ENCODE measurements around the gene MAGEC3. TPM values are rescaled to one million over a fixed set of nuclear protein-coding genes. Genes with fewer than 3 reads are reported as not detected.

Gene MAGEC3
- total and polyA plus RNA-seq, 10 of the 15 experiments (the other 5 are each of a cell fraction or from before 2014, with no cell fraction given) = not detected

DNA sequence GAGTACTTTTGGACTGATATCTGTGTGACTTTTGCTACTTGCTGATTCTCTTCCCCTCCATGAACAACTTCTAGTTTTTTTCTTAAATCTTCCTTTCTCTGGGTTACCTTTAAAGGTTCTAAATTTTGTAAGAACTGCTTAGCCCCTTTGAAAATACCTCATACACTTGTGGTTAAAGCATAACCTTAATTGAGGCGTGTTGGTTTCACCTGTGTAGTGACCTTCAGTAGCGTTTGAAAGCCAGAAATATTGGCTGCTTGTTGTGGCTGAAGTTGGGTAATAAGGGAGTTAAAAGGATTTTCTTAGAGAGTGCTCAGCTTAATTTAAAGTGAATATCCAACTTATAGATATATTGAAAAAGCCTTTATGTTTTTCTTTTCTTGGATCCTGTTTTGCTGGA, 97.5 kb downstream of the MAGEC3 start:
- FAIRE-seq = no peak
- Histone ChIP-seq H3K9ac (ENCODE audit: control insufficient read depth, insufficient read depth, low read length) (no peak overlapping the region), H3K4me2 (ENCODE audit: control insufficient read depth, insufficient read depth) (no peak overlapping the region), H3K79me2 (ENCODE audit: control insufficient read depth, insufficient read depth, low read length) (no peaks in the 10 kb centered on the region), H4K20me1 (ENCODE audit: control insufficient read depth, insufficient read depth) (no peaks in the 10 kb centered on the region), H3K4me1 (ENCODE audit: control insufficient read depth, insufficient read depth, low read length) (no peaks in the 10 kb centered on the region), H3K9me3 (replicated peaks; ENCODE audit: control insufficient read depth, insufficient read depth, low read length) (no peaks in the 10 kb centered on the region), H3K27me3 (replicated peaks in 1 of 2; ENCODE audit: control insufficient read depth in 2 of 2, insufficient read depth in 2 of 2, low read length in 1 of 2) (no peaks in the 10 kb centered on the region), H2AFZ (ENCODE audit: control insufficient read depth, low read depth, low read length) (no peak overlapping the region), H3K36me3 (ENCODE audit: control insufficient read depth in 2 of 2, insufficient read depth in 2 of 2, low read length in 1 of 2) (no peaks in the 10 kb centered on the region), H3K27ac (ENCODE audit: control insufficient read depth, insufficient read depth) (no peak overlapping the region), H3K4me3 (no peak overlapping the region)
- intact Hi-C loops (cut with micrococcal nuclease; ENCODE audit: unreplicated experiment) (no loop called here), in situ Hi-C loops (cut with MboI) (no loop called here)
- DNase-seq (ENCODE audit: low read depth, low spot score) = no peak
- no TSS peak for BruUV-seq (replicated peaks)
- 24% methylated on average over 2 of the region's 2 CpGs for WGBS (ENCODE audit: insufficient coverage, insufficient replicate concordance, low lambda C conversion rate, missing lambda C conversion rate)
- SMC1A ChIA-PET (ENCODE audit: uncharacterized antibody, unreplicated experiment) = no interaction called here
- no peak for TF ChIP-seq SUPT20H (IDR thresholded peaks at IDR 0.05; ENCODE audit: borderline replicate concordance, control insufficient read depth, low read depth, low read length)
- TF ChIP-seq BACH1 (IDR thresholded peaks at IDR 0.05; ENCODE audit: borderline replicate concordance) = no peak
- TF ChIP-seq IRF4 (IDR thresholded peaks at IDR 0.05; ENCODE audit: low read depth, low read length) = no peak
- ATAC-seq = no peak
- RAD21 ChIA-PET (ENCODE audit: unreplicated experiment) = no interaction called here
- CTCF ChIA-PET = interaction anchor here (0.7 kb wide), 1 partner anchor 1168 kb away, joined by 3 read pairs; no protein-coding TSS in a partner anchor
- POLR2A ChIA-PET = no interaction called here

DNA sequence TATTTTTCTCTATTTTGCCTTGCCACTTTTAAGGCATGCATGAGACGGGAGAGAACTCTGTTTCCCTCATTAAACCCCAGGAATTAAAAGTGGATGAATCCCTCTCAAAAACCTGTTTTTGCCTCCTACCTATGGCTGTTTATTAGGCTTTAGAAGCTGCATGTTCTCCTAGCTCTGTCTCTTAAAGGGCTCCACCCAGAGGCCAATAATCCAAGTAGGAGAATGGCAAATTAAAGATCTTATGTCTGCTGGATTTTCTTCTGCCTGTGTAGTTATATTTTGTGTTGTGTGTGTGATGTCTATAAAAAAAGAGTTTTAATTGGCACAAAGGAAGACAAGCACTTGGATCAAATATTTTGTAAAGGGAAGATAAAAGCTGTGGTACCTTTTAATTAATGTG, 98.0 kb downstream of the MAGEC3 start:
- no TSS peak for BruUV-seq (replicated peaks)
- POLR2A ChIA-PET = no interaction called here
- H3K4me3 ChIP-seq = no peak overlapping the region
- H2AFZ ChIP-seq (ENCODE audit: control insufficient read depth, low read depth, low read length) = no peak overlapping the region
- H3K9me3 ChIP-seq (replicated peaks; ENCODE audit: control insufficient read depth, insufficient read depth, low read length) = no peaks in the 10 kb centered on the region
- in situ Hi-C loops (cut with MboI) = no loop called here
- TF ChIP-seq NR2C2 (IDR thresholded peaks at IDR 0.05; ENCODE audit: borderline replicate concordance, control insufficient read depth, insufficient read length, low read depth) = no peak
- TF ChIP-seq GABPA (IDR thresholded peaks at IDR 0.05; ENCODE audit: low read depth) = no peak
- no peak for TF ChIP-seq MTA2 (IDR thresholded peaks at IDR 0.05; ENCODE audit: low read depth)
- TF ChIP-seq BACH1 (IDR thresholded peaks at IDR 0.05; ENCODE audit: borderline replicate concordance) = no peak
- no peak for TF ChIP-seq PML (IDR thresholded peaks at IDR 0.05; ENCODE audit: low read length)
- TF ChIP-seq FOS (IDR thresholded peaks at IDR 0.05; ENCODE audit: borderline replicate concordance, extremely low read depth, insufficient read length) = no peak
- intact Hi-C loops (cut with micrococcal nuclease; ENCODE audit: unreplicated experiment) = no loop called here
- no peak for DNase-seq (ENCODE audit: low read depth, low spot score)
- H3K4me1 ChIP-seq (ENCODE audit: control insufficient read depth, insufficient read depth, low read length) = no peaks in the 10 kb centered on the region
- H3K4me2 ChIP-seq (ENCODE audit: control insufficient read depth, insufficient read depth) = no peak overlapping the region
- CTCF ChIA-PET = interaction anchor here (0.7 kb wide), 1 partner anchor 1169 kb away, joined by 3 read pairs; no protein-coding TSS in a partner anchor
- no peaks in the 10 kb centered on the region for H4K20me1 ChIP-seq (ENCODE audit: control insufficient read depth, insufficient read depth)
- H3K27ac ChIP-seq (ENCODE audit: control insufficient read depth, insufficient read depth) = no peak overlapping the region
- RAD21 ChIA-PET (ENCODE audit: unreplicated experiment) = no interaction called here
- H3K9ac ChIP-seq (ENCODE audit: control insufficient read depth, insufficient read depth, low read length) = no peak overlapping the region
- no peak for FAIRE-seq
- no peaks in the 10 kb centered on the region for H3K79me2 ChIP-seq (ENCODE audit: control insufficient read depth, insufficient read depth, low read length)
- SMC1A ChIA-PET (ENCODE audit: uncharacterized antibody, unreplicated experiment) = no interaction called here
- no peaks in the 10 kb centered on the region for H3K36me3 ChIP-seq (ENCODE audit: control insufficient read depth in 2 of 2, insufficient read depth in 2 of 2, low read length in 1 of 2)
- 24% methylated on average over 1 of the region's 1 CpG for WGBS (ENCODE audit: insufficient coverage, insufficient replicate concordance, low lambda C conversion rate, missing lambda C conversion rate)
- no peaks in the 10 kb centered on the region for H3K27me3 ChIP-seq (replicated peaks in 1 of 2; ENCODE audit: control insufficient read depth in 2 of 2, insufficient read depth in 2 of 2, low read length in 1 of 2)
- no peak for ATAC-seq

Data from GM12878 (cell line).